ENCODE results near the gene PPP6R3. TPM values are rescaled to one million over a fixed set of nuclear protein-coding genes. Genes with fewer than 3 reads are reported as not detected.
"Not testable (repeated sequence)": the region's sequence is repeated elsewhere in the genome, so short reads cannot be mapped to it uniquely, and the experiment has no call there.

Gene PPP6R3
- polyA plus RNA-seq, 1 of the 3 experiments (the other 2 are of a cell fraction), result 28.1 TPM

DNA sequence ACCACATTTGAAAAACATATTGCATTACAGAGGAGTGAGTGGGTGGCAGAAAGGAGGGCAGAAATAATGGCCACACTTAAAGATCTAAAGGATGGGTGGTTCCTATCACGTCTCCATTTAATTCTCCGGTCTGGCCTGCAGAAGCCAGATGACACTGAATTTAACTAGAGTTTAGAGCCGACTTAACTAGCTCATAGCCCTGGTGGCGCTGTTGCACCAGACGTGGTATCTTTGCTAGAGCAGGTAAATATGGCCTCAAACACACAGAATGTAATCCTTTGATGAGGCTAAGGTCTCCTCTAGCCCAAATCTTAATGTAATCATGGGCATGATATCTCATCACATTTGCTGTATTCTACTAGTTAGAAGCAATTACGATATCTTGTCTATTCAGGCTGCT is 172.2 kb downstream of the PPP6R3 start:
- peak overlapping the region in 1 of 2 experiments; percentile 29; a peak in 1 of 4 replicates for H3K4me3 ChIP-seq (ENCODE audit: low read depth in 2 of 2, low read length in 1 of 2)
- no peak overlapping the region for H2AFZ ChIP-seq (ENCODE audit: low read depth)
- CTCF ChIA-PET, result interaction anchor here (0.7 to 2.0 kb wide), 7 partner anchors 22 to 123 kb away, joined by 3 to 6 read pairs (median 3); no protein-coding TSS in a partner anchor
- no peaks in the 10 kb centered on the region for H3K9me2 ChIP-seq
- no peaks in the 10 kb centered on the region for H3K36me3 ChIP-seq (replicated peaks in 1 of 2; ENCODE audit: control insufficient read depth in 1 of 2, insufficient read depth in 2 of 2, low read length in 1 of 2)
- no peak overlapping the region; a peak in 1 of 4 replicates for H3K27ac ChIP-seq (ENCODE audit: low read depth in 2 of 2, low read length in 1 of 2)
- peaks cover 10% of the 10 kb centered on the region; the same call in 1 of the 2 replicates for H3K27me3 ChIP-seq (ENCODE audit: insufficient read depth)
- POLR2A ChIA-PET, result no interaction called here
- WGBS (ENCODE audit: low lambda C conversion rate), result 53% methylated on average over 6 of the region's 6 CpGs
- no peak overlapping the region for H3K9ac ChIP-seq
- no peaks in the 10 kb centered on the region for H3K9me3 ChIP-seq
- H3K4me2 ChIP-seq, result no peak overlapping the region
- no peak for TF ChIP-seq CHD2 (IDR thresholded peaks at IDR 0.05; ENCODE audit: low read length, partially characterized antibody)
- peak; percentile 89 for TF ChIP-seq RAD21 (IDR thresholded peaks at IDR 0.05; ENCODE audit: low read length)
- TF ChIP-seq, protein P1, sequence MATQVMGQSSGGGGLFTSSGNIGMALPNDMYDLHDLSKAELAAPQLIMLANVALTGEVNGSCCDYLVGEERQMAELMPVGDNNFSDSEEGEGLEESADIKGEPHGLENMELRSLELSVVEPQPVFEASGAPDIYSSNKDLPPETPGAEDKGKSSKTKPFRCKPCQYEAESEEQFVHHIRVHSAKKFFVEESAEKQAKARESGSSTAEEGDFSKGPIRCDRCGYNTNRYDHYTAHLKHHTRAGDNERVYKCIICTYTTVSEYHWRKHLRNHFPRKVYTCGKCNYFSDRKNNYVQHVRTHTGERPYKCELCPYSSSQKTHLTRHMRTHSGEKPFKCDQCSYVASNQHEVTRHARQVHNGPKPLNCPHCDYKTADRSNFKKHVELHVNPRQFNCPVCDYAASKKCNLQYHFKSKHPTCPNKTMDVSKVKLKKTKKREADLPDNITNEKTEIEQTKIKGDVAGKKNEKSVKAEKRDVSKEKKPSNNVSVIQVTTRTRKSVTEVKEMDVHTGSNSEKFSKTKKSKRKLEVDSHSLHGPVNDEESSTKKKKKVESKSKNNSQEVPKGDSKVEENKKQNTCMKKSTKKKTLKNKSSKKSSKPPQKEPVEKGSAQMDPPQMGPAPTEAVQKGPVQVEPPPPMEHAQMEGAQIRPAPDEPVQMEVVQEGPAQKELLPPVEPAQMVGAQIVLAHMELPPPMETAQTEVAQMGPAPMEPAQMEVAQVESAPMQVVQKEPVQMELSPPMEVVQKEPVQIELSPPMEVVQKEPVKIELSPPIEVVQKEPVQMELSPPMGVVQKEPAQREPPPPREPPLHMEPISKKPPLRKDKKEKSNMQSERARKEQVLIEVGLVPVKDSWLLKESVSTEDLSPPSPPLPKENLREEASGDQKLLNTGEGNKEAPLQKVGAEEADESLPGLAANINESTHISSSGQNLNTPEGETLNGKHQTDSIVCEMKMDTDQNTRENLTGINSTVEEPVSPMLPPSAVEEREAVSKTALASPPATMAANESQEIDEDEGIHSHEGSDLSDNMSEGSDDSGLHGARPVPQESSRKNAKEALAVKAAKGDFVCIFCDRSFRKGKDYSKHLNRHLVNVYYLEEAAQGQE (IDR thresholded peaks at IDR 0.05; ENCODE audit: low read depth, low read length), result no peak
- no peak for TF ChIP-seq TAF1 (IDR thresholded peaks at IDR 0.05; ENCODE audit: borderline replicate concordance, low read depth, low read length)
- TF ChIP-seq, protein P2, sequence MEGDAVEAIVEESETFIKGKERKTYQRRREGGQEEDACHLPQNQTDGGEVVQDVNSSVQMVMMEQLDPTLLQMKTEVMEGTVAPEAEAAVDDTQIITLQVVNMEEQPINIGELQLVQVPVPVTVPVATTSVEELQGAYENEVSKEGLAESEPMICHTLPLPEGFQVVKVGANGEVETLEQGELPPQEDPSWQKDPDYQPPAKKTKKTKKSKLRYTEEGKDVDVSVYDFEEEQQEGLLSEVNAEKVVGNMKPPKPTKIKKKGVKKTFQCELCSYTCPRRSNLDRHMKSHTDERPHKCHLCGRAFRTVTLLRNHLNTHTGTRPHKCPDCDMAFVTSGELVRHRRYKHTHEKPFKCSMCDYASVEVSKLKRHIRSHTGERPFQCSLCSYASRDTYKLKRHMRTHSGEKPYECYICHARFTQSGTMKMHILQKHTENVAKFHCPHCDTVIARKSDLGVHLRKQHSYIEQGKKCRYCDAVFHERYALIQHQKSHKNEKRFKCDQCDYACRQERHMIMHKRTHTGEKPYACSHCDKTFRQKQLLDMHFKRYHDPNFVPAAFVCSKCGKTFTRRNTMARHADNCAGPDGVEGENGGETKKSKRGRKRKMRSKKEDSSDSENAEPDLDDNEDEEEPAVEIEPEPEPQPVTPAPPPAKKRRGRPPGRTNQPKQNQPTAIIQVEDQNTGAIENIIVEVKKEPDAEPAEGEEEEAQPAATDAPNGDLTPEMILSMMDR (IDR thresholded peaks at IDR 0.05), result peak; percentile 62
- TF ChIP-seq JUND (IDR thresholded peaks at IDR 0.05), result no peak
- TF ChIP-seq TEAD4 (IDR thresholded peaks at IDR 0.05; ENCODE audit: borderline replicate concordance, insufficient read depth), result no peak
- TF ChIP-seq SMC3 (IDR thresholded peaks at IDR 0.05; ENCODE audit: low read depth, low read length), result peak; percentile 80
- no peak for TF ChIP-seq RCOR1 (IDR thresholded peaks at IDR 0.05; ENCODE audit: low read length)
- H4K20me1 ChIP-seq (ENCODE audit: insufficient read depth), result no peaks in the 10 kb centered on the region
- no peaks in the 10 kb centered on the region for H3K79me2 ChIP-seq (ENCODE audit: insufficient read depth)
- DNase-seq, result peak; percentile 58
- no peaks in the 10 kb centered on the region for H3F3A ChIP-seq (replicated peaks; ENCODE audit: insufficient read depth)
- H3K4me1 ChIP-seq (ENCODE audit: control insufficient read depth in 1 of 2, insufficient read depth in 2 of 2, low read depth in 1 of 2, low read length in 1 of 2), result no peaks in the 10 kb centered on the region

GRCh38 chr11:68634606-68635005 is 174.1 kb downstream of the PPP6R3 start:
- H2AFZ ChIP-seq (ENCODE audit: low read depth); H3K79me2 ChIP-seq (ENCODE audit: insufficient read depth); H3K4me1 ChIP-seq (ENCODE audit: control insufficient read depth in 1 of 2, insufficient read depth in 2 of 2, low read depth in 1 of 2, low read length in 1 of 2); H3K9me3 ChIP-seq; H3K9ac ChIP-seq; H3K27me3 ChIP-seq (ENCODE audit: insufficient read depth); H3F3A ChIP-seq (replicated peaks; ENCODE audit: insufficient read depth); H3K27ac ChIP-seq (ENCODE audit: low read depth in 2 of 2, low read length in 1 of 2); H3K4me3 ChIP-seq (ENCODE audit: low read depth in 2 of 2, low read length in 1 of 2); POLR2A ChIA-PET; H3K4me2 ChIP-seq; DNase-seq; H3K9me2 ChIP-seq; H4K20me1 ChIP-seq (ENCODE audit: insufficient read depth); H3K36me3 ChIP-seq (replicated peaks in 1 of 2; ENCODE audit: control insufficient read depth in 1 of 2, insufficient read depth in 2 of 2, low read length in 1 of 2): not testable (repeated sequence)
- 37% methylated on average over 7 of the region's 7 CpGs for WGBS (ENCODE audit: low lambda C conversion rate)
- CTCF ChIA-PET, result interaction anchor here (0.7 kb wide), 1 partner anchor 163 kb away, joined by 4 read pairs; no protein-coding TSS in a partner anchor

GRCh38 chr11:68635172-68635571 is 174.6 kb downstream of the PPP6R3 start:
- CTCF ChIA-PET, result interaction anchor here (0.7 kb wide), 2 partner anchors 163 kb away, joined by 3 to 4 read pairs; no protein-coding TSS in a partner anchor
- H3K27me3 ChIP-seq (ENCODE audit: insufficient read depth), result not testable (repeated sequence)

DNA sequence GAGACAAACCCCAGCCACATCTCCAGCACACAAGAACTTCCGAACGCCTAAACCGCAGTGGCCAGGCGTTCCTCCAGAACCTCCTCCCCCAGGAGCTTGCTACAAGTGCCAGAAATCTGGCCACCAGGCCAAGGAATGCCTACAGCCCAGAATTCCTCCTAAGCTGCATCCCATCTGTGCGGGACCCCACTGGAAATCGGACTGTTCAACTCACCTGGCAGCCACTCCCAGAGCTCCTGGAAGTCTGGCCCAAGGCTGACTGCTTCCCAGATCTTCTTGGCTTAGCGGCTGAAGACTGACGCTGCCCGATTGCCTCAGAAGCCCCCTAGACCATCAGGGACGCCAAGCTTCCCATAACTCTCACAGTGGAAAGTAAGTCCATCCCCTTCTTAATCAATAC is 175.3 kb downstream of the PPP6R3 start:
- WGBS (ENCODE audit: low lambda C conversion rate), result 69% methylated on average over 10 of the region's 10 CpGs
- H3K4me3 ChIP-seq (ENCODE audit: low read depth in 2 of 2, low read length in 1 of 2); H3K27ac ChIP-seq (ENCODE audit: low read depth in 2 of 2, low read length in 1 of 2); H4K20me1 ChIP-seq (ENCODE audit: insufficient read depth); H3F3A ChIP-seq (replicated peaks; ENCODE audit: insufficient read depth); POLR2A ChIA-PET; H3K9me2 ChIP-seq; H3K27me3 ChIP-seq (ENCODE audit: insufficient read depth); DNase-seq; H3K36me3 ChIP-seq (replicated peaks in 1 of 2; ENCODE audit: control insufficient read depth in 1 of 2, insufficient read depth in 2 of 2, low read length in 1 of 2); H3K4me2 ChIP-seq; H3K9me3 ChIP-seq; H2AFZ ChIP-seq (ENCODE audit: low read depth); H3K79me2 ChIP-seq (ENCODE audit: insufficient read depth); H3K4me1 ChIP-seq (ENCODE audit: control insufficient read depth in 1 of 2, insufficient read depth in 2 of 2, low read depth in 1 of 2, low read length in 1 of 2); H3K9ac ChIP-seq: not testable (repeated sequence)
- CTCF ChIA-PET, result interaction anchor here (0.7 kb wide), 1 partner anchor 163 kb away, joined by 3 read pairs; no protein-coding TSS in a partner anchor

More at GRCh38 chr11:68635172-68635571, 174.6 kb downstream of the PPP6R3 start:
- H3K4me2 ChIP-seq; POLR2A ChIA-PET; H3K36me3 ChIP-seq (replicated peaks in 1 of 2; ENCODE audit: control insufficient read depth in 1 of 2, insufficient read depth in 2 of 2, low read length in 1 of 2); H4K20me1 ChIP-seq (ENCODE audit: insufficient read depth); DNase-seq; H2AFZ ChIP-seq (ENCODE audit: low read depth); H3K27ac ChIP-seq (ENCODE audit: low read depth in 2 of 2, low read length in 1 of 2); H3F3A ChIP-seq (replicated peaks; ENCODE audit: insufficient read depth); H3K4me1 ChIP-seq (ENCODE audit: control insufficient read depth in 1 of 2, insufficient read depth in 2 of 2, low read depth in 1 of 2, low read length in 1 of 2); H3K9ac ChIP-seq; H3K79me2 ChIP-seq (ENCODE audit: insufficient read depth); H3K4me3 ChIP-seq (ENCODE audit: low read depth in 2 of 2, low read length in 1 of 2); H3K9me3 ChIP-seq; H3K9me2 ChIP-seq: not testable (repeated sequence)
- 82% methylated on average over 7 of the region's 7 CpGs for WGBS (ENCODE audit: low lambda C conversion rate)

Data from SK-N-SH (cell line).